Type B pancreatic cell (in vitro differentiated cells): Measurements from ENCODE around the gene PHAF1. TPM values are rescaled to one million over a fixed set of nuclear protein-coding genes. Genes with fewer than 3 reads are reported as not detected.

Source experiments
- DNase-seq: peaks from one replicate; pipeline ENCODE4 v3.0.0; 2021; ENCODE audit warnings: mixed read lengths; ENCODE audit not compliant: unreplicated experiment; ENCODE audit errors: extremely low spot score
- H3K27ac Mint-ChIP-seq: 2 replicates; pipeline ENCODE4 v1.8.0; 2021; ENCODE audit warnings: mild to moderate bottlenecking, mixed read lengths
- H3K27me3 Mint-ChIP-seq: 2 replicates; pipeline ENCODE4 v1.8.0; 2021; ENCODE audit warnings: mixed read lengths
- H3K36me3 Mint-ChIP-seq: 2 replicates; pipeline ENCODE4 v1.8.0; 2021; ENCODE audit warnings: mixed read lengths
- H3K4me1 Mint-ChIP-seq: one replicate; pipeline ENCODE4 v1.8.0; 2021; ENCODE audit warnings: mixed read lengths; ENCODE audit not compliant: unreplicated experiment
- H3K4me3 Mint-ChIP-seq: 2 replicates; pipeline ENCODE4 v1.8.0; 2021; ENCODE audit warnings: mild to moderate bottlenecking, mixed read lengths
- H3K9me3 Mint-ChIP-seq: 2 replicates; pipeline ENCODE4 v1.8.0; 2021; ENCODE audit warnings: mixed read lengths
- CTCF ChIP-seq: fragments of 200-600 bp; sonication (generic); conservative IDR thresholded peaks from 2 replicates; pipeline ENCODE4 v1.5.0; 2021; ENCODE audit warnings: antibody characterized with exemption, mild to moderate bottlenecking
- total RNA-seq: library from RNA; stranded (reverse); gene quantifications from 2 replicates; pipeline ENCODE4 v1.2.1, GENCODE V29; 2021; ENCODE audit warnings: low replicate concordance

PHAF1 gene
- total RNA-seq, 1 donor from 2014 or later: 22.8 TPM

GRCh38 chr16:67193536-67193935 lies 83.8 kb downstream of the PHAF1 start:
- no peak for TF ChIP-seq CTCF
- Mint-ChIP-seq H3K4me3 (peak overlapping the region; percentile 91), H3K27me3 (no peaks in the 10 kb centered on the region), H3K9me3 (no peaks in the 10 kb centered on the region), H3K27ac (peak overlapping the region; percentile 29), H3K36me3 (peaks cover 6% of the 10 kb centered on the region), H3K4me1 (peaks cover 8% of the 10 kb centered on the region)
- DNase-seq: no peak

- H3K4me3 Mint-ChIP-seq: peak overlapping the region; percentile 91
- TF ChIP-seq CTCF: no peak
- no peaks in the 10 kb centered on the region for H3K9me3 Mint-ChIP-seq
- H3K4me1 Mint-ChIP-seq: peaks cover 8% of the 10 kb centered on the region
- no peaks in the 10 kb centered on the region for H3K27me3 Mint-ChIP-seq
- no peak for DNase-seq
- no peak overlapping the region for H3K27ac Mint-ChIP-seq
- H3K36me3 Mint-ChIP-seq: peaks cover 6% of the 10 kb centered on the region
These were observed 84.5 kb downstream of the PHAF1 start for GRCh38 chr16:67194260-67194659.

GRCh38 chr16:67195676-67196075 lies 85.9 kb downstream of the PHAF1 start:
- no peak for TF ChIP-seq CTCF
- no peak for DNase-seq
- no peaks in the 10 kb centered on the region for H3K9me3 Mint-ChIP-seq
- peak overlapping the region; percentile 65 for H3K4me3 Mint-ChIP-seq
- H3K27ac Mint-ChIP-seq: peak overlapping the region; percentile 33
- no peaks in the 10 kb centered on the region for H3K27me3 Mint-ChIP-seq
- H3K4me1 Mint-ChIP-seq: peaks cover 8% of the 10 kb centered on the region
- peaks cover 6% of the 10 kb centered on the region for H3K36me3 Mint-ChIP-seq

GRCh38 chr16:67196881-67197280 lies 87.1 kb downstream of the PHAF1 start:
- Mint-ChIP-seq H3K36me3 (peaks cover 6% of the 10 kb centered on the region), H3K4me3 (no peak overlapping the region), H3K27me3 (no peaks in the 10 kb centered on the region), H3K9me3 (no peaks in the 10 kb centered on the region), H3K4me1 (peaks cover 6% of the 10 kb centered on the region), H3K27ac (no peak overlapping the region)
- no peak for TF ChIP-seq CTCF
- no peak for DNase-seq

GRCh38 chr16:67197704-67198103 lies 88.0 kb downstream of the PHAF1 start:
- H3K9me3 Mint-ChIP-seq: no peaks in the 10 kb centered on the region
- peaks cover 2% of the 10 kb centered on the region for H3K4me1 Mint-ChIP-seq
- H3K27ac Mint-ChIP-seq: no peak overlapping the region
- H3K36me3 Mint-ChIP-seq: peaks cover 6% of the 10 kb centered on the region
- DNase-seq: no peak
- no peak for TF ChIP-seq CTCF
- no peak overlapping the region for H3K4me3 Mint-ChIP-seq
- H3K27me3 Mint-ChIP-seq: no peaks in the 10 kb centered on the region

Other genes with a start within 250 kb of the PHAF1 start
- gene PDP2, start 229.4 kb upstream of the PHAF1 start, total RNA-seq: 16.1 and 18.5 TPM in 2 replicates
- 0.55 and 1.7 TPM in 2 replicates for gene CDH16, start 191.1 kb upstream of the PHAF1 start, total RNA-seq
- 1.3 and 2.5 TPM in 2 replicates for gene RRAD, start 184.4 kb upstream of the PHAF1 start, total RNA-seq
- gene CIAO2B, start 175.5 kb upstream of the PHAF1 start, total RNA-seq: 71.3 and 74.2 TPM in 2 replicates
- gene CES2, start 174.4 kb upstream of the PHAF1 start, total RNA-seq: 44.9 and 54.1 TPM in 2 replicates
- 0.48 and 1.1 TPM in 2 replicates for gene CES3, start 148.7 kb upstream of the PHAF1 start, total RNA-seq
- 11.5 and 13.9 TPM in 2 replicates for gene CES4A, start 121.4 kb upstream of the PHAF1 start, total RNA-seq
- gene CBFB, start 80.8 kb upstream of the PHAF1 start, total RNA-seq: 48.8 and 77.1 TPM in 2 replicates
- 9.7 and 11.0 TPM in 2 replicates for gene B3GNT9, start 41.1 kb downstream of the PHAF1 start, total RNA-seq
- 6.2 and 14.8 TPM in 2 replicates for gene TRADD, start 50.0 kb downstream of the PHAF1 start, total RNA-seq
- 4.5 and 9.2 TPM in 2 replicates for gene FBXL8, start 50.0 kb downstream of the PHAF1 start, total RNA-seq
- 10.4 and 11.1 TPM in 2 replicates for gene HSF4, start 54.8 kb downstream of the PHAF1 start, total RNA-seq
- gene NOL3, start 60.6 kb downstream of the PHAF1 start, total RNA-seq: 8.4 and 17.5 TPM in 2 replicates
- 43.5 and 77.8 TPM in 2 replicates for gene MATCAP1, start 74.0 kb downstream of the PHAF1 start, total RNA-seq
- gene EXOC3L1, start 80.2 kb downstream of the PHAF1 start, total RNA-seq: 0.41 and 0.86 TPM in 2 replicates
- 68.8 and 84.5 TPM in 2 replicates for gene E2F4, start 82.2 kb downstream of the PHAF1 start, total RNA-seq
- 9.6 and 19.8 TPM in 2 replicates for gene ELMO3, start 89.2 kb downstream of the PHAF1 start, total RNA-seq
- 49.2 and 64.4 TPM in 2 replicates for gene TMEM208, start 117.2 kb downstream of the PHAF1 start, total RNA-seq
- 15.2 and 34.7 TPM in 2 replicates for gene FHOD1, start 137.5 kb downstream of the PHAF1 start, total RNA-seq
- 1.0 and 4.4 TPM in 2 replicates for gene SLC9A5, start 139.0 kb downstream of the PHAF1 start, total RNA-seq
- gene PLEKHG4, start 169.6 kb downstream of the PHAF1 start, total RNA-seq: 2.9 and 3.8 TPM in 2 replicates
- gene KCTD19, start 216.8 kb downstream of the PHAF1 start, total RNA-seq: 0.56 TPM in 1 of 2 replicates, not detected in the other
- gene LRRC36, start 216.9 kb downstream of the PHAF1 start, total RNA-seq: 0.38 and 1.1 TPM in 2 replicates